K562 (cell line): ENCODE data around the gene PIGB. TPM values are rescaled to one million over a fixed set of nuclear protein-coding genes. Genes with fewer than 3 reads are reported as not detected.

Experiments
- LARP7 ChIP-seq: fragments of 450-650 bp; IDR thresholded peaks from 2 replicates; pipeline ENCODE4 v1.6.1; 2016
- SMARCA5 ChIP-seq: fragments of 450-650 bp; IDR thresholded peaks from 2 replicates; pipeline ENCODE4 v1.6.1; 2016
- ZBTB11 ChIP-seq, 3 experiments: fragments of 200-800 bp in 1 of 3; fragments of 250-450 bp in 1 of 3; fragments of 450-650 bp in 1 of 3; sonication (Bioruptor Pico) in 1 of 3; sonication (Bioruptor generic) in 1 of 3; formaldehyde crosslinking in 1 of 3; IDR thresholded peaks; 2 replicates each; pipeline versions ENCODE4 v1.6.1 to v1.8.0; 2016 to 2022; ENCODE audit warnings: mild to moderate bottlenecking in 2 of 3, missing genetic modification characterization in 2 of 3, missing compliant biosample characterization in 1 of 3, moderate library complexity in 1 of 3
- ZBTB26 ChIP-seq: fragments of 450-650 bp; formaldehyde crosslinking; IDR thresholded peaks from 2 replicates; pipeline ENCODE4 v1.4.0; 2022; ENCODE audit warnings: missing genetic modification characterization
- ZNF212 ChIP-seq: fragments of 450-650 bp; formaldehyde crosslinking; IDR thresholded peaks from 2 replicates; pipeline ENCODE4 v1.4.0; 2020; ENCODE audit warnings: mild to moderate bottlenecking
- ZNF445 ChIP-seq: fragments of 250-450 bp; sonication (Bioruptor Pico); IDR thresholded peaks from 2 replicates; pipeline ENCODE4 v1.4.0; 2020; ENCODE audit warnings: low read depth, mild to moderate bottlenecking, moderate library complexity
- polyA plus RNA-seq, 8 experiments: library from polyadenylated mRNA; depleted of rRNA in 4 of 8; stranded (reverse) in 5 of 8; unstranded in 3 of 8; fragments of >200 nt; fragmentation: Nextera tagmentation in 2 of 8; fragmentation: Illumina TruSeq in 1 of 8; extraction: Ambion mirVana in 2 of 8; extraction: Trizol in 1 of 8; gene quantifications; 2 replicates each; pipeline versions ENCODE4 v1.2.1 to v1.2.3, GENCODE V29; 2011 to 2014; ENCODE audit warnings: inconsistent platforms in 1 of 8, missing spikeins in 1 of 8
- total RNA-seq, 7 experiments: library from RNA; depleted of rRNA in 6 of 7; stranded (reverse); fragments of >200 nt in 6 of 7; fragmentation: Illumina TruSeq in 2 of 7; extraction: Trizol in 2 of 7; gene quantifications; 2 replicates each; pipeline versions ENCODE4 v1.2.1 to v1.2.3, GENCODE V29; 2011 to 2021; ENCODE audit warnings: low replicate concordance in 1 of 7
- TF ChIP-seq, protein P1 (sequence below): fragments of 450-650 bp; formaldehyde crosslinking; IDR thresholded peaks from 2 replicates; pipeline ENCODE4 v1.4.0; 2020; ENCODE audit warnings: mild to moderate bottlenecking, moderate library complexity

PIGB gene
- total and polyA plus RNA-seq, 9 of the 15 experiments (the other 6 are each of a cell fraction or from before 2014, with no cell fraction given) = 9.9 to 32.3 (median 18.2) TPM

DNA sequence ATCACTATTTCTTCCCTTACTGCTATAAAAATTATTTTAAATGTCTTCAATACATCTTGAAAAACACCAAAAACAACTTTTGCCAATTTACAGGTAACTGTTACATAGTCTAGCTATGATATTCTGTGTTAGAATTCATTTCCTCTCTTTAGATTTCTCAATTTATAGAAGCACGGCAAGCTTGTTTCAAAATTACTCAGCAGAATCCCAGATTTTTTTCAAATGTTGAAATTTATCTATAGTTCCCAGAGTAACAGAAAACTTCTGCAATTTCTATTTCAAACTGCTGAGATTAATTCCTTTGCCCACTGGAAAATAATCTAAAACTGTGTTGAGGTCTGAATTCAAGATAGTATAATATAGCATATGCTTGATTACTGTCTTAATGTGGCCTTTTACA, 48.0 kb downstream of the PIGB start (continued):
- TF ChIP-seq ZBTB11 (CRISPR knock-in tag; IDR thresholded peaks at IDR 0.05) = no peak
- TF ChIP-seq, protein P1, sequence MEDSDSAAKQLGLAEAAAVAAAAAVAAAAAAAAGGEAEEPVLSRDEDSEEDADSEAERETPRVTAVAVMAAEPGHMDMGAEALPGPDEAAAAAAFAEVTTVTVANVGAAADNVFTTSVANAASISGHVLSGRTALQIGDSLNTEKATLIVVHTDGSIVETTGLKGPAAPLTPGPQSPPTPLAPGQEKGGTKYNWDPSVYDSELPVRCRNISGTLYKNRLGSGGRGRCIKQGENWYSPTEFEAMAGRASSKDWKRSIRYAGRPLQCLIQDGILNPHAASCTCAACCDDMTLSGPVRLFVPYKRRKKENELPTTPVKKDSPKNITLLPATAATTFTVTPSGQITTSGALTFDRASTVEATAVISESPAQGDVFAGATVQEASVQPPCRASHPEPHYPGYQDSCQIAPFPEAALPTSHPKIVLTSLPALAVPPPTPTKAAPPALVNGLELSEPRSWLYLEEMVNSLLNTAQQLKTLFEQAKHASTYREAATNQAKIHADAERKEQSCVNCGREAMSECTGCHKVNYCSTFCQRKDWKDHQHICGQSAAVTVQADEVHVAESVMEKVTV = no peak
- TF ChIP-seq SMARCA5 = no peak
- TF ChIP-seq ZNF445 (CRISPR knock-in tag) = no peak
- TF ChIP-seq ZBTB26 = no peak
- no peak for TF ChIP-seq LARP7
- TF ChIP-seq ZNF212 (CRISPR knock-in tag) = no peak
